NCI-H1694 treated with DMSO at 0.1 percent for 48 hours (cell line): ENCODE results near the gene AFF3.
A peak's percentile ranks its signal among the peaks of the same experiment; 100 is the strongest.

Experiments
- DNase-seq: peaks from one replicate; lab custom pipeline; 2025; lab: John Stamatoyannopoulos, UW

AFF3 gene

DNA sequence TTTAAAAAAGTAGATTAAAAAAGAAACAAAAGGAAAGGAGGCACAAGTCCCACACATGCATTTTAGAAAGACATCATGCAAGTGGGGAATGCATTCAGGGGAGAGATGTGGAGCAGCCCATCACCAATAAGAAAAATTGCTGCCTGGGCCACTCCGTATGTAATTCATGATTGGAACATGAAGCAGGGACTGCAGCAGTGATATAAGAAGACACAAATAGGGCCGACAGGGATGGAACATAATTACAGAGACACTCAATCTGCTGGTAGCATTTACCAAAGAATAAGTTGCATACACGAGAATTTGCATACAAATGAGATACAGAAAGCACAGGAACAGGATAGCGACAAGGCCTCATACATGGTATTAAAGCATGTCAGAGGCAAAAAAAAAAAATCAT, 6.5 kb upstream of the AFF3 start:
- no peak for DNase-seq

DNA sequence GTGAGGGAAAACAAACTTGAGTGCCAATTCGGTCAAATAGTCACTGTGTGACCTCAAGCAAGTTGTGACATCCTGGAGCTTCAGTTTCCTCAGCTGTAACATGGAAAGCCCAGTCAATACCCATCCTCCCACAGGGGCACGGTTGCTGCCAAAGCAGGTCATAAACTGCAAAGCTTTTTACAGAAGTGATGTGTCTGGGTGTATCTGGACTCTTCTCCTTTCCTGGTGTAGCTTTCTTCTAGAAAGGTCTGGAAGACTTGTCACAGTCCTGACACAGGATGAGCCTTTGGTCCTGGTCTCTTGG, 4.2 kb upstream of the AFF3 start:
- no peak for DNase-seq

DNA sequence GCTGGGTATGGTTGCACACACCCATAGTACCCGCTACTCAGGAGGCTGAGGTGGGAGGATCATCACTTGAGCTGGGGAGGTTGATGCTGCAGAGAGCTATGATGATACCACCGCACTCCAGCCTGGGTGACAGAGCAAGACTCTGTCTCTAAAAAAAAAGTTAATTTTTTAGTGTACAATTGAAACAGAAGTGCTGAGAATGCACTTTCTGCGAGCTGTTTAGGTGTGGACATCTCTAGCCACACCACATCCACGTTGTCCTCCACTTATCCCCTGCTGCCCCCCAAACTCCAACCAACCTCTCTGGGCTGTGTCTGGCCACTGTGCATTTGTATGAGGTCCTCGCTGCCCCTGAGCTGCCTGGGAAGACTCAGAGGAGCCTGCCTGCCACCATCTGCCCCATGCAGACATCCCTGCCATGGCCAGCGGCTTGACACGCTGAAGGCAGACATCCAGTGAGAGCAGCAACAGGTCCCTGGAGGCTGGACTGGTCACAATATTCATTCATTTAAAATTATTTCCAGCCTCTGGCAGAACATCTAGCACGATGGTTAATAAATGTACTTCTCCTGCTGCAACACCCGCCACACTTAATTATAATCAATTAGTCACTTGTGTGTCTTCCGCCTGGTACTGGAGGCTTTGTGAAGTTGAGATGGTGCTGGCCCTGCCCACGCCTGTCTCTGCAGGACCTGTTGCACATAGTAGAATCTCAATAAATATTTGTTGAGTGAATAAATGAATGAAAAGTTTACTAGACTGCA, 3.7 kb upstream of the AFF3 start:
- DNase-seq: no peak

DNA sequence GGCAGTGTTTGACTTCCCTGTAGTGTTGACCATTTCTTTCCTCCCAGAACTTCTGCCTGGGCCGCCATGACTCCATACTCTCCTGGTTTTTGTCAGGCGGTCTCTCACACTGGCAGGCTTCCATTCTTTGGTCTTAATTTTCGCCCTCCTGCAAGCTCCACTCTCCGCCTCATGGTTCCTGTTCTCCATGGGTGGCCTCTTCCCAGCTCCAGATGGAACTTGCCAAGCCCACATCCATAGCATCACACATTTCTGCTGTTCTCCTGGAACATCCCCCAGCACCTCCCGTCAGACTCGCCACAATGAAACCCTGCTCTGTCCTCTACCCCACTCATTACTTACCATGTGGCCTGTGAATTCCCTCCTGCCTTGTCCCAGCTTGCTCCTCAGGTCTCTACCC, 896 bp upstream of the AFF3 start:
- no peak for DNase-seq

DNA sequence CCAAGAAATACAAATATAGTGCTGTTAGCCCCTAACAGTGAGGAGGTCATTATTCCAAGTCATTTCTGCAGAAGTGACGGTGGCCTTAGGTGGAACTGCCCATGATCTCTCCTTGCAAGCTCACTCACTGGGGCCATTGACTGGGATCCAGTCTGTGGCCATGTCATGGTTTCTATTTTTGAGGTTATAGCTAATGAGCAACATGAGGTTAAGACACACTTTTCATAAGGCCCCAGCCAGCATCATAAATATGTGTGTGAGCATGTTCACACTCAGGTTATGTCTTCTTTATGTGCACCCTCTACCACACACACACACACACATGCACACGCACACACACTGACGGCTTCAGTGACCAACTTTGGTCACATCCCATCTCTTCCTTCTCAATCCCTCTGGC, 484 bp downstream of the AFF3 start:
- no peak for DNase-seq

DNA sequence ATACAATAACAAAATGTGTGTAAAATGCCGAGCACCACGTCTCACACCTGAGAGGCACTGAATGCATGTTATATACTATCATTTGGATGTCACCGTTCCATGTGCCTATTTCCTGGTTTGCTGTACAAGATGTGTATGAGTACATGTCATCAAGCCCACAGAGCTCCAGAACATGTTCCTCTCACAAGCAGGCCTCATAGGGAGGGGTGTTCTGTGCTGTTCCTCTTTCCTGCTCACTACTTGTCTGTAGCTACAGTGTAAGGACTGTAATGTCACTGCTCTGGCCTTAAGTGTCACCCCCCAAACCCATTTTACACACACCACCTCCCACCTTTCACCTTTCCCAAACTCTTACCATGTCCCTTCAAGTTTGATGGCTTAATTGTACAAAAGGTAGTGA, 1.8 kb downstream of the AFF3 start:
- no peak for DNase-seq

DNA sequence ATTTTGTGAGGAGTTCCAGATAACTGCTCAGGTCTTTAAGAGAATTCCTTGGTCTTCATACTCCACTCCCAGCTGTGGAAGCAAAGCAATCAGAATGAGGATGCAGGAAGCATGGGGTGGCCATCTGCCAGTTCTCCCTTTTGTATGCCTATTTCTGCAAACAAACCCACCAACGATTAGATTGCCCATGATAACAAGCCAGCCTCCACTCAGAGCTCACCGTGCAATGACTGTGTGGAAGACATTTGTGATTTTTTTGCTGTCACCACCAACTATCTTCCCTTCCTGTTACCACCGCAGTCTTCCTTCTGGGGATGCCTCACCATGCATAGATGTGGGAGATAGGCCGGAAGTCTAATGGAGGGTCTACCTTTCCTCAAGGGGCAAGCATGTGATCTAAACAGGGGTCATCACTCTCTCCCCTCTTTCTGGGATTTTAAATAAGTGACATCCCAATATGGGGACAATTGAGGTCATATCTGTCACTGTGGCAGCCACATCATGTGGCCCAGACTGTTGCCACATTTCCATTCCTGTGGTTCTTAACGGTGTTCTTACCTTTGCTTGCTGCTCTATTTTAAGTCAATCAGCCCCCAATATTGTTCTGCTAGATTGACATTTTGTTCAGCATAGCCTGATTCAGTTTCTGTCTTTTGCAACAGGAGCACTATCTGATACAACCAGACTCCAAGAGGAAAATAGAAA, 4.4 kb downstream of the AFF3 start:
- DNase-seq: no peak

DNA sequence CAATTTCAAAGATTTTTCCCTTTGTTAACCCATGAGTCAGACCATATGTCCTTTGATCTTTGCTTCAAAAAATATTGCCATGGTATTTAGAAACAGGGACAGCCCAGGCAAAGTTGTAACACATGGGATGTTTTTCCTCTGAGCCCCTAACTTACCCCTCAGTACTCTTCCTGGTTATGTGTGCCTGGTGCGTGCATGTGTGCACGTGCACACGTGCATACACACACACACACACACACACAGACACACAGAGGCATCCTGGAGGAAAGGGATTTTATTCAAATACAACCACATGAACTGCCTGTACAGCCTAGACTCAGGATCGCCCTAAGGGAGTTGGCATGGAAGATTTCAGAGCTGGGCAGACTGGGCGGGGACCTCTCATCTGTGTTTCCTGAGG, 5.1 kb downstream of the AFF3 start:
- DNase-seq: no peak

DNA sequence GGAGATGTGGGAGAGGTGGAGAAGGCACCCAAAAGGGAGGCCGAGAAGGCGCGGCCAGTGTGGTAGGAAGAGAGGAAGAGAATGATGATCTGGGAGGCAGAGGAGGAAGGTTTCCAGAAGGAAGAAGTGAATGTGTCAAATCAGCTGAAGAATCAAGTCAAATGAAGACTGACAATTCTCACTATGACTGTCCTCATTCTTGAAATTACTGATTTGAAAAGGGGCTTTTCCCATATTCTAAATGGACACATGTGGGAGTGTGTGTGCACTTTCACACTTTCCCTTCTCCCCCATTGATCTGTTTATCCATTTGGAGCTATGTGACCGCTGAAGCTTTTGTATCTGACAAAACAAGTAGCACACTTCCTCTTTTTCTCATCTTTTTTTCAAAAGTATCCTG, 6.1 kb downstream of the AFF3 start:
- DNase-seq: no peak

DNA sequence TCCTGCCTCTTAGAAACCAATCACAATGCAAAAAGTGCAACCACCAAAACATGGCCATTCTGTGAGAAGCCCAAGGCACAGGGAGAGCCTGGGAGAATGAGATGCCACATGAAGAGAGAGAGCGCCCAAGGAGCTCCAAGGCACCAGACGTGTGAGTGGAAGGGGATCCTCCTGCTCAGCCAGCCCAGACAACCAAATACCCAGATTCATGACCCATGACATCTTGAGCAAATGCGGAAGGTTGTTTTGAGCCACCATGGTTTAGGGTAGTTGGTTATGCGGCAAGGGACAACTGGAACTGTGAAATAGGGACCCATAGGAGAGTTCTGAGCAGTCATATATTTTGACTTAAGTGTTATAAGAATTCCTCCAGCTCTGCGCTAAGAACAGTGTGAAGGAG, 7.0 kb downstream of the AFF3 start:
- DNase-seq: no peak

DNA sequence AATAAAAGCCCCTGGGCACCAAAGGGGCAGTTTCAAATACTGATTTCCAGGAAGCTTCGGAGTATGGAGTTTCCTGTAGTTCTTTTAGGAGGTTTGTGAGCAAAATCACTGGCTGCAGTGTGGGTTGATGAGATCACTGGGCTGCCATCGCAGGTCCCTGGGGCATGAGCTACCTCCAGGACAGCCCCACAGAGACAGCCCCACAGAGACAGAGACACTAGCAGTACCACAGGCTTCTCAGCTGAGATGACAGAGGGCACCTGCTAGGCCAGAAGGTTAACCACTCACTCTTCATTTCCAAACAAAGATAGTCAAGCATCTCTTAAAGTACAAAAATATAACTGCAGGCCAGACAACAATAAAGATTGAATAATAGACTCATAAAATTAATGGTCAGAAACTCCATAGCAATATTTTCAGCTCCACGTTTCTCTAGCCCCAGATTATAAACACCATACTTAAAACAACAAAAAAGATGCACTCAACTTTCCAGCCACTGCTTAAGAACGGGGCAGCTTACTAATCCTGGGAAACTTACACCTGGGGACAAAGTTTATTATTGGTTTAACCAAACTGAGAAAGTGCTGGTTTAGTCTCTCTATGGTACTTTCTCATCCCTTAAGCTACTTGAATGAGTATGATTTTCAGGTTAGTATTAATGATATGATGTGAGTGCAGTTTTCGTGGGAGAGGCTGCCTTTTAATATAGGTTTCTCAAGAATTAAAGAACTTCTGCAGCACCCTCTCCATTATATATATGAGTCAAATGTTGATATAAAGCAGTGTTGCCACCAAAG, 11.6 kb downstream of the AFF3 start:
- no peak for DNase-seq

DNA sequence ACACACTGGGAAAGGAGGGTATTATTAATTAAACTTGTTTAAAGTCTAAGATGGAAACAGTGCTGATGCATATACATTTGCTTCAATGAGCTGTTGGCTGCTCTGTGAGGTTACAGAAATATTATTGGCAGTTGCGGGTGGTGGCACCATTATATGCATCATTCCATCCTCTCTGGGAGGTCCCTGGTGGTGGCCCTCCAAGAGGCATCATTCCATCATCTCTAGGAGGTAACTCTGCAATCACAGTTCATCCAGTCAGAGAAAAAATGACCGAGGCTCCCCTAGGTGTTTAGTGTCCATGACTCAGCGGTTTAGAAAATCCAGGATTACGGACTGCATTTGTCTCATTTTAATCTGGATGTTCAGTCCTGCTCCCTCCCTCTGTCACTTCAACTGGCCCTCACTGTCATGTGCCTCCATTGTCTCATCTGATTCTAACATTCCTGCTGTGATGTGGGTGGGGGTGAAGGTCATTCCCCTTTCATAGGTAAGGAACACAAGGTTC, 15.4 kb downstream of the AFF3 start:
- DNase-seq: no peak

DNA sequence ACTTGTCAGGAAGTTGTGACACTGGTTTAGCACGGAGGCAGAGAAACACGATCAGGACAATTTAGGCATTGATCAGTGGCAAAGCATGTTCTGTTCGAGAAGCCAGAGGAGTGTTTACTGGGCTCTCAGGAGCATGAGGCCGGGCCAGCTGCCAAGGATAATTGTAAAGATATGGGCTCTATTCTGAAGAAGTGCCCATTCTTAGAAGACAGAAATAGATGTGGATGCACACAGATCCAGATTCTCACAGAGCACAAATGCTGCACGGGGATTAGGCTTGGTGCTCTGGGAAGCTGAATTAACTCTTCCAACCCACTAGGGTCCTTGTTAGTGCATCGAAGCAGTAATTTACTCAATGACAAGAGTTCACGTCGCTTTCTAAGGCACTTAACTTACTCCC, 16.2 kb downstream of the AFF3 start:
- no peak for DNase-seq

DNA sequence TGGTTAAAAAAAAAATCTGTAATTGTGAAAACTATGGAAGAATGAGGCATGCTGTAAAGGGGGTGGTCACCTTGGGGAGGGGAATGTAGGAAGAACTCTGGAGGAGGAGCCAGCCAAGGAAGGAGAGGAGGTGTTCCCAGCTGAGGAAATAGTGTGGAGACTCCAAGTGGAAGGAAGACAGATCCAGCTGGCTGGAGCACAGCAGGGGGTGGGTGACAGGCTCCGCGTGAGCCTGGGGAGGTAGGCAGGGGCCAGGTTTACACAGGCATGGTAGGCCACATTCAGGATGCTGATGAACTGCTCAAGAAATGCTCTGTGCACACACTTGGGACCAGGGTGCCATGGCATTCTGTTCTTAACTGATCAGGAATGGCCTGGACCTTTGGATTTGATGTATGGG, 16.8 kb downstream of the AFF3 start:
- no peak for DNase-seq

DNA sequence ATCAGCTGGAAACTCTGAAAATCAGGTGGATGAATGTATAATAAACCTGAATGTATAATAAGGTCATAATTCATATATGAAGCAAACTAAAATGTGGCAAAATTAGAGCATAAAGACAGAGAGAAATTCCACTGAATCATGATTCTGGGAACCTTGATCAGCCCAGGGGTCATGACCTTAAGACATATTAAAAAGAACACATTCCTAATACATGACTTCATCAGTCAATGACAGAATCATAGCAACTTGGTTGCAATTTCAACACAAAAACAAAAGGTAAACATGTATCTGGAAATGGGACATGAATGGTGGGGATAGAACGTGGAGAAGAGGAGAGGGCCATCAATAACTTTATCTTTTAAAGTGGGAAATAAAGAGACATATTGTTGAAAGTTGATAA, 17.6 kb downstream of the AFF3 start:
- no peak for DNase-seq

DNA sequence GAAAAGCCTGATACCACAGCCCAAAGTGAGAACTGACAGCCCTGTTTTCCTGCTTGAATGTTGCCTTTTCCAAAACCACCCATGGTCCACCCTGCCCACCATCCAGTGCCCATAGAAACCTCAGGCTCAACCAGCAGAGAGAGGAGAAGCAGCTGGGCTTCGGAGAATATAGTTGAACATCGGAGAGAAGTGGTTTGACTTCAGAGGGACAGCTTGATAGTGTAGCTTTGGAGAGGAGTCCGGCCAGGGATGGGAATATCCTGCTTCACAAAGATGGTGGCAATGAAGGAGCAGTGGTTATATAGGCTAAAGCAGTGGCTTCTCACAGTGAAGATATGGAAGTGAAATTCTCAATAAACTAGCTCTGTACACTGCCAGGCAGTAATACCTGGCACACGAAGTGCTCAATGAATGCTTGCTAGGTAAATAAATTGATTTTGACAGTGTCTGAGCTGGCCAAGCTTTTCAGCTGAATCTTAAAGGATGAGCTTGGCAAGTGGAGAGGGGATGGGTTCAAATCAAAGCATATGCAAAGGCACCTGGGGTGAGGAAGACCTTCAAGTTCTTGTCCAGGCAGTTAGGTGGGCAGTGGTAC, 21.2 kb downstream of the AFF3 start:
- no peak for DNase-seq

DNA sequence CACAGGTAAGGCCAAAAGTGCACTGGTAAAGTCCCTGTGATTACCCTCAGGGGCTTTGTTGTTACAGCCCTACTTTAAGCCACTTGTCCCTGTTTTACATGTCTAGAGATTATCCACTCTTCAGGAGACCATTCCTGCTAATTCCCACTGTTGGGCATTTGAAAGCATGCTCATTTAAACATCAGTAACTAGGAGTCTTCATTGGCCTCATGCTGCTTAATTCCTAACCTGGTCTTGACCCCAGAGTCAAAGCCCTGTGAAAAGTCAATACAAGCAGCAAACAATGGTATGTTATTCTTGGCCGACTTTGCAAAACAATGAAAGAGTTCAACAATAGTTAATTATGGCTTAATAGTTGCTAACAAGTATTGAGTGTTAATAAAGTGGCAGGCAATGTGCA, 23.2 kb downstream of the AFF3 start:
- no peak for DNase-seq

DNA sequence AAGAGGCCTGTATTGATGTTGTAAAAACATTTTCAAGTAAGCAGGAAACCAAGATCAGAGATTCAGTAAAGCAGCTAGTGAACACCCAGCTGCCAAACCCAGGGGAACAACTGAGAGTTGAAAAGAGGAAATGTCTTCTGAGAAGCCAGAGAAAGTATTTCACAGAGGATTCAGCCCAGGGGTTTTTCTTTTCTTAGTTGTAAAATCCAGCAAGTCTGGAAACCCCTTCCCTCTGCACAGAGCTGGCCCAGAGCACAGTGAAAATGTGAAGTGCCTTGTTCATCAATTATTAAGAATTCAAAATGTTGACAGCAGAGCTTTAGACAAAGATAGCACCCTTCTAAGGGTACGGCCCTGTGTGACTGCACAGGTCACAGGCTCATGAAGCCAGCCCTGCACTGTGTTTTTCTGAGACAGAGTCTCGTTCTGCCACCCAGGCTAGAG, 28.4 kb downstream of the AFF3 start:
- DNase-seq: no peak

DNA sequence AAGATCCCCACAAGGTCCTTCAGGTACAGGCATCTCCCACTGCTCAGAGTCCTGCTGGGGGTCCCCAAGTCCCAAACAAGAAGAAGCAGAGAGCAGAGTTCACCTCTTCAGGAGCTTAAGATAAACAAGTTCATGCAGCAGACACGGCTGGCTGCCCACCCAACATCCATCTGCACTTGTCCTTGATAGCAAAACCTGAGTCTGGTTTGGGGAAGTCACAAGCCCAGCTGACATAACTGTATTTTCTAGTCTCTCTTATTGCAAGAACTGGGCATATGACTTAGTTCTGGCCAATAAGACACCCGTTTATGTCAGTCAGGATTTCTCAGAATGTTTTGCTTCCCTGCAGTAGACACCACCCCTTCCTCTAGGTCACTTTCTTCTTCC, 31.8 kb downstream of the AFF3 start:
- DNase-seq: no peak

DNA sequence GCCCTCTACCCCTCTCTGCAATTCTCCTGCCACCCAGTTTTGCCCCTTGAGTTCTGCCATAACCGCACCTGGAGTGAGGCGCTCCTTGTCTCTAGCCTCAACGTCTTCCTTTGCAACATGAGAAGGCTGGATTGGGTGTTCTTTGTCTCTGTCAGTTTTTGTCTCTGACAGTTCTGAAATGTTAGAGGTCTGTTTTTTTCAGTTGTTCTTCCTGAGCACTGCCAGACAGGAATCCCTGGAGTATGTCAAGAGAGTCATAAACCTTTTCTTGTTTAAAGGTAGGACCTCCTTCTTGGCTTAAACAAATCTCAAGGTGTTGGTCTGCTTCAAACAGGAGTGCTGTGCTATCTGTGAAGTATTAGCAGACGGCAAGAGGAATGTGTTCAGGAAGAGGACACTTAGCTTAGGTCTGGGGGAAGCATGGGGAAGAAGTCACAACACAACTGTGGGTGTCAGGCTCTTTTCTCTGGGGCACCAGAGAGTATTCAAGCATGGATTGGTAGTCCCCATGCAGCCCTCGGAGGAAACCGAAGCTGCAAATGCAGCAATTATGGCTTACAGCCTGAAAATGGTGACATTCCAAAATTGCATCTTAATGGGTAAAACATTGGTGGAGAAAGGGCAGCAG, 32.3 kb downstream of the AFF3 start:
- no peak for DNase-seq

DNA sequence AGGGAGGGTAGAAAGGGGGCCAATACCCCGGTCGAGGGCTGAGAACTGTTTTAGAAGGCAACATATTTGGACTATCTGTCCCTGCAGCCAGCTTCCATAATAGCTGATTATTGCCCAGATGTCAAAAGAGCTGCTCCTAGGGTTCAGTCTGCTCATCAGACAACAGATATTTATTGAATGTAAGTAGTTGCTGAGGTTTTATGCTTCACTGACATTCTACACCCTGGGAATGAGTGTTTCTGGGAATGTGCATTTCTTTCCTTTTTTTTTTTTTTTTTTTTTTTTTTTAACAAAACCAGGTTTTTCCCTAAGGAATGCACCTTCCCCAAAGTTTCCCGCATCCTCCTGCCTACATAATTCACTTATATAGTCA, 33.8 kb downstream of the AFF3 start:
- peak; percentile 71 for DNase-seq
